H1 (cell line): ENCODE measurements around the gene LCOR. TPM values are rescaled to one million over a fixed set of nuclear protein-coding genes. Genes with fewer than 3 reads are reported as not detected.

Experiments
- CTCF ChIA-PET: fragments of 300-600 bp; sonication (Branson Sonifier 250); formaldehyde crosslinking; loops from one replicate; lab custom pipeline; 2021; ENCODE audit not compliant: partially characterized antibody; lab: Charles Lee
- POLR2A ChIA-PET: fragments of 300-600 bp; sonication (Branson Sonifier 250); formaldehyde crosslinking; loops from one replicate; lab custom pipeline; 2021; ENCODE audit warnings: inconsistent platforms; ENCODE audit not compliant: partially characterized antibody; lab: Charles Lee
- DNase-seq, 2 experiments: peaks; one replicate each; pipeline versions ENCODE4 v3.0.0 to v3.0.0-alpha.2; 2010 to 2022; ENCODE audit warnings: low spot score in 2 of 2, low read depth in 1 of 2, mixed read lengths in 1 of 2
- FAIRE-seq: peaks from 2 replicates; lab custom pipeline; 2011; peaks lifted over from hg19 to GRCh38; lab: Jason Lieb, UNC
- H2AFZ ChIP-seq: 2 replicates; pipeline ENCODE4 v1.8.1; 2012; ENCODE audit warnings: low read length, inconsistent platforms
- H2AK5ac ChIP-seq: 2 replicates; pipeline ENCODE4 v1.6.1; 2013; ENCODE audit warnings: low read depth, low read length
- H2BK120ac ChIP-seq: replicated peaks from 2 replicates; pipeline ENCODE3; 2013; ENCODE audit warnings: low read depth, low read length, inconsistent platforms
- H2BK12ac ChIP-seq: 2 replicates; pipeline ENCODE4 v1.6.1; 2013; ENCODE audit warnings: low read depth, low read length
- H2BK15ac ChIP-seq: 2 replicates; pipeline ENCODE4 v1.6.1; 2013; ENCODE audit warnings: low read length
- H2BK20ac ChIP-seq: 2 replicates; pipeline ENCODE4 v1.6.1; 2013; ENCODE audit warnings: low read length
- H2BK5ac ChIP-seq: 2 replicates; pipeline ENCODE4 v1.6.1; 2013; ENCODE audit warnings: low read depth, low read length
- H3K14ac ChIP-seq: 2 replicates; pipeline ENCODE4 v1.6.1; 2013; ENCODE audit warnings: inconsistent platforms; ENCODE audit not compliant: insufficient read length
- H3K18ac ChIP-seq: 2 replicates; pipeline ENCODE4 v1.6.1; 2013; ENCODE audit warnings: low read length; ENCODE audit errors: extremely low read depth
- H3K23ac ChIP-seq: 2 replicates; pipeline ENCODE4 v1.6.1; 2013; ENCODE audit warnings: inconsistent platforms; ENCODE audit not compliant: insufficient read length
- H3K23me2 ChIP-seq: 2 replicates; pipeline ENCODE4 v1.6.1; 2013; ENCODE audit warnings: low read depth, low read length
- H3K27ac ChIP-seq: 2 replicates; pipeline ENCODE4 v1.6.1; 2011; ENCODE audit warnings: low read depth, low read length, inconsistent platforms
- H3K27me3 ChIP-seq, 4 experiments: replicated peaks in 1 of 4; 1 replicate in 1 of 4; 2 replicates in 3 of 4; pipeline versions ENCODE4 v1.6.1 to v1.8.1; 2011 to 2013; ENCODE audit warnings: low read length in 3 of 4, mild to moderate bottlenecking in 3 of 4, inconsistent platforms in 2 of 4, mixed read lengths in 2 of 4, moderate library complexity in 1 of 4; ENCODE audit not compliant: control insufficient read depth in 3 of 4, insufficient read depth in 3 of 4; ENCODE audit errors: extremely low read depth in 1 of 4
- H3K36me3 ChIP-seq, 4 experiments: 2 replicates each; pipeline versions ENCODE4 v1.6.1 to v1.8.1; 2011 to 2013; ENCODE audit warnings: mild to moderate bottlenecking in 4 of 4, low read length in 3 of 4, moderate library complexity in 2 of 4, control low read depth in 1 of 4, inconsistent platforms in 1 of 4; ENCODE audit not compliant: insufficient read depth in 4 of 4, control insufficient read depth in 2 of 4
- H3K4ac ChIP-seq: replicated peaks from 2 replicates; pipeline ENCODE3; 2013; ENCODE audit warnings: low read length, low read depth, mixed read lengths, inconsistent platforms; ENCODE audit not compliant: insufficient read length
- H3K4me1 ChIP-seq, 4 experiments: replicated peaks in 1 of 4; 1 replicate in 1 of 4; 2 replicates in 3 of 4; pipeline versions ENCODE4 v1.6.1 to v1.8.1; 2011 to 2013; ENCODE audit warnings: low read length in 3 of 4, inconsistent platforms in 2 of 4, mixed read lengths in 1 of 4; ENCODE audit not compliant: insufficient read depth in 4 of 4, control insufficient read depth in 3 of 4
- H3K4me2 ChIP-seq, 2 experiments: 2 replicates each; pipeline versions ENCODE4 v1.6.1 to v1.8.1; 2011 to 2013; ENCODE audit warnings: low read depth in 2 of 2, low read length in 2 of 2, control low read depth in 1 of 2, inconsistent platforms in 1 of 2, mild to moderate bottlenecking in 1 of 2; ENCODE audit not compliant: insufficient read depth in 1 of 2
- H3K4me3 ChIP-seq, 4 experiments: fragments of 200-600, 300-600 bp in 1 of 4; sonication (generic), shearing (Covaris generic), sonication (Bioruptor Twin) in 1 of 4; 2 replicates each; pipeline versions ENCODE4 v1.5.1 to v1.8.1; 2011 to 2016; ENCODE audit warnings: low read length in 4 of 4, low read depth in 3 of 4, control low read depth in 2 of 4, inconsistent platforms in 2 of 4, mild to moderate bottlenecking in 2 of 4, mixed read lengths in 1 of 4, moderate library complexity in 1 of 4; ENCODE audit not compliant: insufficient read depth in 2 of 4; ENCODE audit errors: extremely low read depth in 1 of 4
- H3K56ac ChIP-seq: replicated peaks from 2 replicates; pipeline ENCODE3; 2013; ENCODE audit warnings: low read depth, mild to moderate bottlenecking, mixed read lengths, low read length, inconsistent platforms; ENCODE audit not compliant: insufficient read length
- H3K79me1 ChIP-seq: 2 replicates; pipeline ENCODE4 v1.6.1; 2013; ENCODE audit warnings: low read depth, low read length, control low read depth
- H3K79me2 ChIP-seq, 2 experiments: 2 replicates each; pipeline versions ENCODE4 v1.6.1 to v1.8.1; 2012 to 2013; ENCODE audit warnings: low read length in 2 of 2, mild to moderate bottlenecking in 2 of 2, inconsistent platforms in 1 of 2; ENCODE audit not compliant: insufficient read depth in 2 of 2, control insufficient read depth in 1 of 2
- H3K9ac ChIP-seq, 4 experiments: replicated peaks in 1 of 4; 1 replicate in 1 of 4; 2 replicates in 3 of 4; pipeline versions ENCODE4 v1.6.1 to v1.8.1; 2011 to 2013; ENCODE audit warnings: low read depth in 3 of 4, low read length in 3 of 4, control low read depth in 2 of 4, mild to moderate bottlenecking in 2 of 4, moderate library complexity in 2 of 4, inconsistent platforms in 1 of 4; ENCODE audit errors: extremely low read depth in 1 of 4
- H3K9me3 ChIP-seq, 2 experiments: 2 replicates each; pipeline versions ENCODE4 v1.6.1 to v1.8.1; 2012 to 2013; ENCODE audit warnings: mild to moderate bottlenecking in 2 of 2, moderate library complexity in 2 of 2, control low read depth in 1 of 2, inconsistent platforms in 1 of 2, low read depth in 1 of 2, low read length in 1 of 2, mixed read lengths in 1 of 2; ENCODE audit not compliant: insufficient read depth in 2 of 2
- H4K20me1 ChIP-seq, 2 experiments: replicated peaks in 1 of 2; 2 replicates each; pipeline versions ENCODE3 to v1.8.1; 2011 to 2013; ENCODE audit warnings: inconsistent platforms in 2 of 2, low read length in 2 of 2, mild to moderate bottlenecking in 1 of 2; ENCODE audit not compliant: insufficient read depth in 2 of 2, control insufficient read depth in 1 of 2
- H4K5ac ChIP-seq: 2 replicates; pipeline ENCODE4 v1.6.1; 2013; ENCODE audit warnings: low read length, low read depth, mixed read lengths, inconsistent platforms; ENCODE audit not compliant: insufficient read length
- H4K8ac ChIP-seq: 2 replicates; pipeline ENCODE4 v1.8.0; 2013; ENCODE audit warnings: mild to moderate bottlenecking, moderate library complexity, low read length, inconsistent platforms; ENCODE audit not compliant: insufficient read depth; ENCODE audit errors: extremely low read depth
- H4K91ac ChIP-seq: replicated peaks from 2 replicates; pipeline ENCODE3; 2013; ENCODE audit warnings: low read length, mixed read lengths, inconsistent platforms; ENCODE audit not compliant: insufficient read length
- CHD1 ChIP-seq: IDR thresholded peaks from 2 replicates; pipeline ENCODE4 v1.6.1; 2012; ENCODE audit warnings: low read depth, low read length, improper control_type of control experiment
- CTBP2 ChIP-seq: IDR thresholded peaks from 2 replicates; pipeline ENCODE4 v1.7.0; 2011; ENCODE audit warnings: borderline replicate concordance, mild to moderate bottlenecking, moderate library complexity, mixed read lengths, low read length; ENCODE audit not compliant: insufficient read depth, insufficient read length
- EZH2 ChIP-seq: fragments of 200-600 bp; sonication (generic); IDR thresholded peaks from 2 replicates; pipeline ENCODE4 v1.7.1; 2012; ENCODE audit warnings: low read depth, mild to moderate bottlenecking, moderate library complexity, low read length, inconsistent platforms; ENCODE audit not compliant: severe bottlenecking
- RBBP5 ChIP-seq: IDR thresholded peaks from 2 replicates; pipeline ENCODE4 v1.7.1; 2012; ENCODE audit warnings: low read depth, mild to moderate bottlenecking, inconsistent platforms, low read length, moderate library complexity, borderline replicate concordance
- RXRA ChIP-seq: IDR thresholded peaks from 2 replicates; pipeline ENCODE4 v1.6.1; 2011; ENCODE audit warnings: low read depth, mild to moderate bottlenecking, low read length, moderate library complexity; ENCODE audit not compliant: insufficient read depth
- WGBS, 2 experiments: shearing (Covaris generic) in 1 of 2; methylation state at CpG; one replicate each; pipeline versions ENCODE4 v1.1.6 to v1.1.7; 2013 to 2015; ENCODE audit warnings: low lambda C conversion rate in 2 of 2, mixed read lengths in 2 of 2, inconsistent platforms in 1 of 2, low coverage in 1 of 2, missing lambda C conversion rate in 1 of 2; ENCODE audit not compliant: insufficient replicate concordance in 2 of 2, insufficient coverage in 1 of 2, insufficient read length in 1 of 2; ENCODE audit errors: extremely low coverage in 1 of 2, missing lambda C conversion rate in 1 of 2; 5-methylcytosine and 5-hydroxymethylcytosine counted together
- polyA plus RNA-seq, 7 experiments: library from polyadenylated mRNA; depleted of rRNA in 3 of 7; stranded (reverse) in 5 of 7; unstranded in 2 of 7; fragments of >200 nt in 5 of 7; fragments of 200-250 nt in 2 of 7; gene quantifications; 1 replicate in 5 of 7; 2 replicates in 1 of 7; 4 replicates in 1 of 7; pipeline versions ENCODE4 v1.2.1 to v1.2.3, GENCODE V29; 2011 to 2013; ENCODE audit warnings: missing spikeins in 2 of 7, mixed read lengths in 2 of 7
- total RNA-seq: library from RNA; stranded (reverse); fragmentation: NEBNext Ultra II Directional; extraction: Animal tissue kit (Norgen Biotek cat#: 25700); gene quantifications from 2 replicates; pipeline ENCODE4 v1.2.1, GENCODE V29; 2021

LCOR gene
- total and polyA plus RNA-seq, 2 of the 8 experiments (the other 6 are each of a cell fraction or from before 2014, with no cell fraction given): 4.7 to 25.5 TPM

DNA sequence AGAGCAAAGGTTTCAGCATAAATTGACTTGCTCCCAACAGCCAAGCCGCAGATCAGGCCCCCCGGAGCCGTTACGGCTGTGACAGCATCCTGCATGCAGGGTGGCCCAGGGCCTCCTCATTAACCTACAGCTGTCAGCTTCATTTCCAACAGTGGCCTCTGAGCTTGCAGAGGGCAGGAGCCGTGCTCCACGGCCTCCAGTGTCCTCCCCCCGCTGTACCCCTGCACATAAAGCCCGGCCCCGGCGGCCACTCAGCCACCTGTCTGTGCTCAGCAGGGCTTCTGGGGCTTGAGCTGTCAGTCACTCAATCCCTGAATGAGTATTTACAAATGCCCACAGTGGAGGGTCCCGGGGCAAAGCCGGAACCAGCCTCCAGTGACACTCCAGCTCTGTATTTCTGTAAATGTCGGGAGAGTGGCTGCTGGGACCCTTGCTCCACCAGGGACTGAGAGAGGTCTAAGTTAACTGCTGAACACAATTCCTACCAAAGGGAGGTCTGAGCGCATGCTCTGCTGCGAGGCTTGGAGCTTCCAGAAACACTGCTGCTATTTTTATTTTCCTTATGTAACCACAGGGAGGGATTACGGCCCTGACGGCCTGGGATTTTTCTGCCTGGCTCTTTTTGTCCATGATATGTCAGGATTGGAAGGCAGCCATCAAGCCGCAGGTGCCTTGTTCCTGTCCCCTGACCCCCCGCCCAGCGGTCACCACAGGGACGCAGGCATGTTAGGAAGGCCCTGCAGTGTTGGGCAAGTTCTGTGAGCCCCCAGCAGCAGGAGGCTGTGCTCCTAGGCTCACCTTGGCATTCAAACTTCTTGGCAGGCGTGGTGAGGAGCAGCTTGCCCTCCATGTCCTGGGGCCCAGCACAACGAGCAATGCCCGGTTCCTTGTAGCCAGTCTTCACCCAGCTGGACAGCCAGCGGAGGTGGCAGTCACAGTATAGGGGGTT lies 188.6 kb downstream of the LCOR start:
- TF ChIP-seq RBBP5: no peak
- no peak for TF ChIP-seq CHD1
- 0 out of 2 replicates have a peak, but pooled peaks have one; percentile 28 for TF ChIP-seq RXRA
- TF ChIP-seq CTBP2: no peak
- TF ChIP-seq EZH2: no peak
- Histone ChIP-seq H2AFZ (no peak overlapping the region), H3K79me1 (no peaks in the 10 kb centered on the region), H2AK5ac (no peak overlapping the region), H3K9me3 (no peaks in the 10 kb centered on the region), H3K23ac (no peak overlapping the region), H3K4ac (no peak overlapping the region), H2BK5ac (no peak overlapping the region), H3K4me3 (no peak overlapping the region), H2BK15ac (no peak overlapping the region), H3K36me3 (no peaks in the 10 kb centered on the region), H4K8ac (no peak overlapping the region), H4K20me1 (no peaks in the 10 kb centered on the region), H3K4me1 (peaks cover 0 to 9% (median 4%) of the 10 kb centered on the region in 4 experiments; a peak in 4 of 7 replicates), H3K27me3 (no peaks in the 10 kb centered on the region), H3K14ac (no peak overlapping the region), H3K56ac (no peak overlapping the region), H4K91ac (no peak overlapping the region), H3K18ac (no peak overlapping the region), H2BK120ac (no peak overlapping the region), H3K23me2 (no peaks in the 10 kb centered on the region), H3K27ac (no peak overlapping the region), H3K79me2 (no peaks in the 10 kb centered on the region), H4K5ac (no peak overlapping the region), H3K4me2 (no peak overlapping the region), H2BK20ac (no peak overlapping the region), H3K9ac (no peak overlapping the region), H2BK12ac (no peak overlapping the region)
- no peak for DNase-seq
- FAIRE-seq: no peak
- WGBS, 2 experiments: 84% methylated on average over 25 of the region's 25 CpGs; no CpG with 5 or more reads in 1 of the 2 experiments
- CTCF ChIA-PET: interaction anchor here (0.8 to 9.9 kb wide), 10 partner anchors 10 to 190 kb away, joined by 3 to 129 read pairs (median 4); no protein-coding TSS in a partner anchor
- POLR2A ChIA-PET: no interaction called here
